Left cardiac atrium (tissue), 4 donors: ENCODE data around the gene UNC93B1. TPM values are rescaled to one million over a fixed set of nuclear protein-coding genes. Genes with fewer than 3 reads are reported as not detected.
"Not testable (repeated sequence)": the region's sequence is repeated elsewhere in the genome, so short reads cannot be mapped to it uniquely, and the experiment has no call there.

ENCODE experiments used
- ATAC-seq, 2 donors: fragments of 200-7000 bp; cut with Tn5 transposase; one replicate each; pipeline ENCODE4 v1.9.1; 2020; ENCODE audit warnings: mild to moderate bottlenecking in 2 of 2, moderate library complexity in 2 of 2
- DNase-seq: peaks from one replicate; pipeline ENCODE4 v3.0.0-alpha.2; 2020
- intact Hi-C, 2 donors: fragments of 100-400 bp; cut with DNase I; formaldehyde crosslinking; loops; one replicate each; pipeline versions ENCODE4 v1.14.1 to v1.15.1; 2022 to 2023
- microRNA-seq, 2 donors: library from miRNA; unstranded; fragments of <30 nt; microRNA quantifications; one replicate each; pipeline ENCODE4 v1.2.0, GENCODE V29; 2020
- total RNA-seq, 2 donors: library from RNA; stranded (reverse); fragmentation: NEBNext Ultra II Directional; extraction: Animal tissue kit (Norgen Biotek cat#: 25700); gene quantifications; one replicate each; pipeline ENCODE4 v1.2.1, GENCODE V29; 2021
- donor health status: DM: no; HTN: yes; CAD: no.
- donor health status: DM: no; HTN: yes; CAD: no; lungs with severe emphysema.
- donor health status: DM: yes; HTN: yes; CAD: no.
- donor health status: Dilated cardiomyopathy.

The UNC93B1 gene
- total RNA-seq, 2 donors from 2014 or later: 12.5 to 15.1 TPM

DNA sequence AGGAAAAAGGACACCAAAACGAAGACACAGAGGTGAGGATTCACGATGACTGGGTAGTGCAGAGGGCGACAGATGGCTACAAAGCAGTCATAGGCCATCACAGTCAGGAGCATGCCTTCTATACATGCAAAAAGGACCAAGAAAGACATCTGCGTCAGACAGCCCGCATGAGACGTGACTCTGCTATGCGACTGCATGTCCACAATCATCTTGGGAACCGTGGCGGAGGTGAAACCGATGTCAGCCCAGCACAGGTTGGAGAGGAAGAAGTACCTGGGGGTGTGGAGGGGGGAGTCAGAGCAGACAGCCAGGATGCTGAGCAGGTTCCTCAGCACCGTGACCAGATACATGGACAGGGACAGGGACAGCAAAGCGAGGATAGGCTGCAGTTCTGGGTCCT lies 29.2 kb downstream of the UNC93B1 start:
- DNase-seq, intact Hi-C loops, ATAC-seq: not testable (repeated sequence)

DNA sequence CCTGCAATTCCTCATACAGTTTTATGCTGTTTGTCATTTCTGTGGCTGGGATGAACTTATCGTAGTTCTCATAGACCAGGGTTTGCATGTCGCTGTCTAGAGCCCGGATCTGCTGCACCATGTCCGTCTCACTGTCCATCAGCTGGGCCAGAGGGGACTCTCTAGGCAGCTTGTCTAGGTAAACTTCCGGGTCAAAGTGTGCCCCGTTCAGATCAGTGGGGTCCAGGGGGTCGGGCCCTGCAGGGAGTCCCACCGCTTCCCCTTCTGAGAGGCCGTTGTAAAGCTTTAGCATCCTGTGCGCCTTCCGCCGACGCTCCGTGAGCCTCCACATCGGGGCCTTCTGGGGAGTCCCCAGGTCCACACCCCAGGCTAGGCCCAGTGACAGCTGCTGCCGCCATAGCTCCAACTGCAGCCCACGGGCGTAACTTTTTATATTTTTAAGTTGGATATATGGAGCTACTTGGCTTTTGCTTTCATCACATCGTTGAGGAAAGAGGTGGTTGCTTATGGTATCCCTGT lies 38.0 kb downstream of the UNC93B1 start:
- DNase-seq, ATAC-seq, intact Hi-C loops: not testable (repeated sequence)

- intact Hi-C loops, DNase-seq, ATAC-seq: not testable (repeated sequence)
Measured at GRCh38 chr11:67964746-67965145, 39.2 kb downstream of the UNC93B1 start.

- DNase-seq, ATAC-seq, intact Hi-C loops: not testable (repeated sequence)
Measured at GRCh38 chr11:67963879-67964278, 40.0 kb downstream of the UNC93B1 start.

GRCh38 chr11:67963217-67963616 lies 40.7 kb downstream of the UNC93B1 start:
- ATAC-seq, intact Hi-C loops, DNase-seq: not testable (repeated sequence)

DNA sequence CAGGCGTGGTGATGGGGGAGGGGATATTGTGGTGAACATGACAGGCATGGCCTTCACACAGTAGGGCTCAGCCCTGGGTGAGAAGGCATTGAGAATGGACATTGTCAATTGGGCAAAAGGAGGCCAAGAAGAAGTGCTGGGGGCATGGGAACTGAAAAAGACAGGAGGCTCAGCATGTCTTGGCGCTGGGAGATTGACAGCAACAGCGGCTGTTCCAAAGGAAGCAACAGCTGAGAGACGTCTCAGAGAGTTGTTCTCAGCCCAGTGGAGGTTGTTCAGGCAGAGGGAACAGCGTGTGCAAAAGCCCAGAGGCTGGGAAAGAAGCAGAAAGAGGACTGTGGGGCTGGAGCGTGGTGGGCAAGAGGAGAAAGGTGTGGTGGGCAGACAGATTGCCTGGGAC lies 47.7 kb downstream of the UNC93B1 start:
- intact Hi-C loops, DNase-seq, ATAC-seq: not testable (repeated sequence)

- DNase-seq (peak; percentile 77), ATAC-seq (peak; percentile 83 to 85)
- intact Hi-C loops: not testable (repeated sequence)
Measured at GRCh38 chr11:67955461-67956007, 48.4 kb downstream of the UNC93B1 start.

DNA sequence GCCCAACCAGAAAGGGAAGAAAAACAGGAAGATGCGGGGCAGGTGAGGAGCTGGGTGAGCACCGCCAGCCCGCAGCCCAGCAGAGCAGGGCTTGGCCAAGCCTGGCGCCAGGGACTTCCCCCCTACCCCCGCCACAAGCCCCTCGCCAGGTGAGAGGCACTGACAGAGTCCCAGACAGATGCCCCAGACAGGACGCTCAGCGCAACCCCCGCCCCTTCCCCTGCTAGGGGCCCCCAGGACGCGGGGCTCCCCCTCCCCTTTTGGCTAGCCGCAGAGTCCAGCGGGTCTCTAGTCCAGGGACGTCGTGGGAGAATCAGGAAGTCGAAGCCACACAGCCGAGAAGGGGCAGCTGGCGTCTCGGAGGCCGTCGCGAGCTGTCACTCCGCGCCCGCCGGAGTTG lies 48.9 kb downstream of the UNC93B1 start:
- DNase-seq, ATAC-seq, intact Hi-C loops: not testable (repeated sequence)

DNA sequence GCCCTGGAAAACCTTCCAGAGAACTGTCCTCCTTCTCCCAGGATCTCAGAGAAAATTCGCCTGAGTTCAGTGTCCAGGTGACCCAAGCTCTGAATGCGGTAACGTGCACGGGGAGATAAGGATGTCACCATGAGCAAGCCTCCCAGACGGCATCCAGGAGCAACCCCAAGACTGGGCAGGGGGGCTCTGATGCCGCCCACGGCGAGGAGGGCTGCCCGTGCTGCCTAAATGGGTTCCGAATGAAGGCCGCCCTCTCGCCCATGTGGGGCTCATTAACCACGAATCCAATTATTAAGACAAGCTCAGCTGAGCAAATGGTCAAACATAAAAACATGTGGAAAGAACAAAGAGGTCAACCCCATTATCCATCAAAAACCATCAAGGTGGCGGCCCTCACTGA lies 49.6 kb downstream of the UNC93B1 start:
- ATAC-seq, DNase-seq, intact Hi-C loops: not testable (repeated sequence)

DNA sequence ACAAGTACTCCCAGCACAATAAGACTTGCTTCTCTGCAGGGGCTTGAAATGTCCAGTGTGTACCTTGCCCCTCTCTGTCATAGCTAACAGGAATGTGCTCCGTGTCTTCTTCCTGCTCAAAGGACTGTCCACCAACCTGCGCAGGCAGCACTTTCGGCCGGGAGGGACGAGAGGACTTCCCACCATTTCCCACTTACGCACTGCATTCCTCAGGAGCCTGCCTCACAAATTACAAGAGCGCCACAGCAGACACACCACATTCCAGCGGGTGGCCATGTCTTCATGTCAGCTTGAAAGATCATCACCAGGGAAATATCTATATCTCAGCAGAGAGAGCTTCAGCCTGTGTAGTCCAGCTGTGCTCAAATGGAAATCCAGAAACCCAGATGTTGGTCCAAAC lies 53.2 kb downstream of the UNC93B1 start:
- DNase-seq, intact Hi-C loops, ATAC-seq: not testable (repeated sequence)

DNA sequence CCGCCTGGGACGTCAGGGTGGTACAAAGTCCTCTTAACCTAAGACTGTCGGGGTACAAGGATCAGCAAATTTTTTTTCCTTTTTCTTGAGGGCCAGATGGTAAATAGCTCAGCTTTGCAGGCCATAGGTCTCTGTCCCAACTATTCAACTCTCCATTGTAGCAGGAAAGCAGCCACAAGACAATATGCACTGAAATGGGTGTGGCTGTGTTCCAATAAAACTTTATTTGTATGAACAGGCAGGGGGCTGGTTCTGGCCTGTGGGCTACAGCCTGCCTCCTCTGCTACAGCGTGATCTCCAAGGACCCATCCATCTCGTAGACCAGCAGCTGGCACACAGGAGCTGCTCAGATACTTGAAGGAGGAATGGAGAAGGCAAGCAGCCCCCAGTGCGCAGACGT lies 56.1 kb downstream of the UNC93B1 start:
- DNase-seq, ATAC-seq, intact Hi-C loops: not testable (repeated sequence)

DNA sequence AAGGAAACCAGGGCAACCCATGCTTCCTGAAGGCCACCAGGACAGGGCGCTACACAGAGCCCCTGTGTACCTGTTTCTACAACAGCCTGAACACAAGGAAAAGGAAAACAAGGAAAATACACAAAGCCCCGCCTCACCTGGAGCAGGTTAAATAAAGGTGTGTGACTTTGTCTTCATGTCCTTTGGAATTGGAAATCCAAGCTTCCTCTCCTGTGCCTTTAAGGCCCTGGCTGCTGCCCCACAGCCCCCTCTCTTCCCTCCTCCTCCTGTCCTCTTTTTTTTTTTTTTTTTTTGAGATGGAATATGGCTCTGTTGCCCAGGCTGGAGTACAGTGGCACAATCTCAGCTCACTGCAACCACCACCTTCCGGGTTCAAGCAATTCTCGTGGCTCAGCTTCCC lies 57.5 kb downstream of the UNC93B1 start:
- intact Hi-C loops, ATAC-seq, DNase-seq: not testable (repeated sequence)

DNA sequence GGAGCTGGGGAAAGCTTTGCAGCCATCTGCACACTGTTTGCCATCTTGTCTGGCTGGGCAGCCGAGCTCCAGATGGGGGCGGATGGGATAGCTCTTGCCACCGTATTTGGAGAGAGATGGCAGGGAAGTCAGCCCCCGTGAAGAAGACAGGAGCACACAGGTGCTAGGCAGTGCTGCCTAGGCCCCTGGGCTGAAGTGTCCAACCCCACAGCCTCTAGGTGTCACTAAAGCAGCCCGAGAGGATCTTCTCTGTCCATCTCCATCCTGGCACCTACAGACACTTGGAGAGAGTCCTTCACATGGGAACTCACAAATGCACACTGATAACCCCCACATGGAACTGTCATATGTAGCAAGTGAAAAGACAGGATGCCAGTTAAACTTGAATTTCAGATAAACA lies 60.5 kb downstream of the UNC93B1 start:
- intact Hi-C loops, ATAC-seq: not testable (repeated sequence)

More for the DNA sequence above, 60.5 kb downstream of the UNC93B1 start:
- DNase-seq: not testable (repeated sequence)

Small RNA genes within 50 kb of the gene (microRNA-seq; reads per million reads assigned to microRNA genes)
- gene MIR4691 (0 reads per million in 2 donors), gene MIR6753 (0 reads per million in 2 donors), gene MIR7113 (1.2 to 1.9 reads per million in 2 donors)

Other genes starting within 250 kb of the UNC93B1 start
- gene ALDH3B1, start 6.2 kb upstream of the UNC93B1 start, total RNA-seq: 1 to 10 TPM; 6.2 to 8.9 TPM
- gene NDUFS8, start 26.6 kb upstream of the UNC93B1 start, total RNA-seq: 100 to 1,000 TPM; 304 to 342 TPM
- gene TCIRG1, start 34.9 kb upstream of the UNC93B1 start, total RNA-seq: 10 to 100 TPM; 39.5 to 51.7 TPM
- 10 to 100 TPM in 1 of 2 donors, 1 to 10 TPM in 1; 7.8 to 11.8 TPM for gene CHKA, start 117.3 kb upstream of the UNC93B1 start, total RNA-seq
- gene KMT5B, start 209.2 kb upstream of the UNC93B1 start, total RNA-seq: 10 to 100 TPM; 28.8 to 29.8 TPM